ENCODE data around the gene SRSF12. TPM values are rescaled to one million over a fixed set of nuclear protein-coding genes. Genes with fewer than 3 reads are reported as not detected.
"Not testable (repeated sequence)": the region's sequence is repeated elsewhere in the genome, so short reads cannot be mapped to it uniquely, and the experiment has no call there.

The SRSF12 gene
- total and polyA plus RNA-seq, 5 experiments from 2014 or later: 0.05 to 0.20 TPM; not detected in 3

DNA sequence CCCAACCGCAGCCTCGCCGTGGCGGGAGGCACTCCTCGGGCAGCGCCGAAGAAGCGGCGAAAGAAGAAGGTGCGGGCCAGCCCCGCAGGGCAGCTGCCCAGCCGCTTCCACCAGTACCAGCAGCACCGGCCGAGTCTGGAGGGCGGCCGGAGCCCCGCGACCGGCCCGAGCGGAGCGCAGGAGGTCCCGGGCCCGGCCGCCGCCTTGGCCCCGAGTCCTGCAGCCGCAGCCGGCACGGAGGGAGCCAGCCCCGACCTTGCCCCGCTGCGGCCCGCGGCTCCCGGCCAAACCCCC lies 36.8 kb downstream of the SRSF12 start:
- H3K4me1 Mint-ChIP-seq: peaks cover 19 to 45% (median 41%) of the 10 kb centered on the region in 4 donors
- H3K4me3 Mint-ChIP-seq: peak overlapping the region; percentile 88 to 99 (median 98)
- H3K27ac Mint-ChIP-seq: peak overlapping the region; percentile 94 to 100 (median 98)
- H3K36me3 Mint-ChIP-seq: peaks cover 17 to 43% (median 36%) of the 10 kb centered on the region in 3 donors
- ATAC-seq (peak in 1 of 2 donors; percentile 2), DNase-seq (peak in 2 of 10 donors; percentile 30 to 56)
- no peaks in the 10 kb centered on the region for H3K27me3 Mint-ChIP-seq
- no peaks in the 10 kb centered on the region for H3K9me3 Mint-ChIP-seq
- POLR2A ChIA-PET: interaction anchor here (0.6 to 6.0 kb wide), 22 partner anchors 9 to 1673 kb away, joined by 3 to 105 read pairs (median 6); partner anchors contain the start of genes AKIRIN2, CFAP206, LYRM2 and PM20D2

DNA sequence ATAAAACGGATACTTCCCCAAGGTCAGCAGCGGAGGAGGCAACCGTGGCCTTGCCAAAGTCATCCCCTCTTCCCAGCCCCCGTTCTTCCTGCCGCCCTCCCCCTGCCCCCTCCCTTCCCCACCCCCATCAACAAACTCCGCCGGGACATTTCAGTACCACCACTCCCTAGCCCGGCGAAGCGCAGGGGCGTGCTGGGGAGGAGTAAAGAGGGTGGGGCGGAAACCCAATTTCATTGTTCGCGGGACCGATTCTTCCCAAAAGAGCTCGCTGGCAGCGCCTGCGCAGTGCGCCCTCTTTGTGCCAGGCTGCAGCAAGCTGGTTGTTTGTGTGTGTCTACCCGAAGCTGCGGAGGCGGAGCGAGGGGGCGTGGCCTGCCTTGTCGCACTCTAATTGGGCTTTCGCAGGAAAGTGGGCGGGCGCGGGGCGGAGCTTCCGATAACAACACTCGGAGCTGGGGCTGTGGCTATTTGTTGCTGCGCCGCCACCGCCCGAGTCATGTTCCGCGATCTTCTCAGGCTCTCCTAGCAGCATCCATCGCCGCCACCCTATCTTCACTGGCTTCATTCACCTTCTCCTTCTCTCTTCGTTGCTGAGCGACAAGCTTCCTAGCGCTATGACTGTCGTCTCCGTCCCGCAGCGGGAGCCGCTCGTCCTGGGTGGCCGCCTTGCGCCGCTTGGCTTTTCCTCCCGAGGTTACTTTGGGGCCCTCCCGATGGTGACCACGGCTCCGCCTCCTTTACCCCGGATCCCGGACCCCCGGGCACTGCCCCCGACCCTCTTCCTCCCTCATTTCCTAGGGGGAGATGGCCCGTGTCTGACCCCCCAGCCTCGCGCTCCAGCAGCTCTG lies 37.4 kb downstream of the SRSF12 start, which contains the start of gene PNRC1:
PNRC1 (plus strand) TSS at position 471 of the 848 bp plus-strand sequence; CDS start at position 615, 144 bp downstream.
- Mint-ChIP-seq H3K36me3 (peaks cover 17 to 37% (median 32%) of the 10 kb centered on the region in 3 donors), H3K9me3 (no peaks in the 10 kb centered on the region), H3K27me3 (no peaks in the 10 kb centered on the region), H3K27ac (peak within 1 kb of the TSS; percentile 94 to 100 (median 99)), H3K4me3 (peak within 1 kb of the TSS; percentile 89 to 99 (median 98)), H3K4me1 (peaks cover 17 to 41% (median 38%) of the 10 kb centered on the region in 4 donors)
- ATAC-seq: peak; percentile 67 to 68
- POLR2A ChIA-PET: interaction anchor here (0.5 to 6.0 kb wide), 31 partner anchors 9 to 1672 kb away, joined by 3 to 105 read pairs (median 4); partner anchors contain the start of genes AKIRIN2, CFAP206, LYRM2 and MAP3K7
- peak; percentile 97 to 100 (median 100) for DNase-seq

DNA sequence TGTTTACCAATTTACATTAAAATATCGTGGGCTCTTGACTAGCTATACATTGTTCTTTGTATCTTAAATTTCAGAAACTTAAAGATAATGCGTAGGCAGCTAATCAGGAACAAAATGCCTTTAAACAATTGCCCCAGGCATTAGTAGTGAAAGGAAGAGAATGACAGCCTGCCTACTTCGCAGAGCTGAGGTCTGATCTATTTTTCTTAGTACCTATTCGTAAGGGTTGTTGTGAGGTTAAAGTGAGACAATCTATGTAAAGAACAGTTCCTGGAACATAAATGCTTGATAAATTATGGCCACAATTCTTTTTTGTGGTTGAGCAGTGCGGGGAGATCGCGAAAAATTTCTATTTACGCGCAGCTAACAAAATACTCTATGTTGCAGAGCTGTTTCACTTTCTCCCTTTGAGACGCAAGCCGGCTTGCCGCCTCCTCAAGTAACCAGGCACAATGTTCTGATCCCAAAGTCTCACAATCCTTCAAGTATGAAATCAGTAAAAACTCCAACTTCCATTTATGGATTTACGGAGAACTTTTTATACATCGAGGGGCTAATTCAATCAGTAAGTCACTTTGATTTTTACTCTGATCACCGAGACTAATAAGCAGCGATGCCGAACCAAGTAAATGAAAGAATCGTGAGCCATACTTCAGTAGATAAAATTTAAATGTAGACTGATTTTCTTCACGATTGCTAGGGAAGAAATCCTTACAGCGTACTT lies 38.2 kb downstream of the SRSF12 start:
- DNase-seq (peak; percentile 34 to 87 (median 62)), ATAC-seq (peak; percentile 15 to 39)
- POLR2A ChIA-PET: interaction anchor here (0.5 to 6.0 kb wide), 30 partner anchors 8 to 1925 kb away, joined by 3 to 105 read pairs (median 4); partner anchors contain the start of genes AKIRIN2, CFAP206, LYRM2 and MAP3K7
- Mint-ChIP-seq H3K9me3 (no peaks in the 10 kb centered on the region), H3K36me3 (peaks cover 13 to 29% (median 23%) of the 10 kb centered on the region in 3 donors), H3K4me1 (peaks cover 13 to 32% (median 29%) of the 10 kb centered on the region in 4 donors), H3K4me3 (peak overlapping the region; percentile 88 to 99 (median 98)), H3K27ac (peak overlapping the region; percentile 93 to 100 (median 98)), H3K27me3 (no peaks in the 10 kb centered on the region)

DNA sequence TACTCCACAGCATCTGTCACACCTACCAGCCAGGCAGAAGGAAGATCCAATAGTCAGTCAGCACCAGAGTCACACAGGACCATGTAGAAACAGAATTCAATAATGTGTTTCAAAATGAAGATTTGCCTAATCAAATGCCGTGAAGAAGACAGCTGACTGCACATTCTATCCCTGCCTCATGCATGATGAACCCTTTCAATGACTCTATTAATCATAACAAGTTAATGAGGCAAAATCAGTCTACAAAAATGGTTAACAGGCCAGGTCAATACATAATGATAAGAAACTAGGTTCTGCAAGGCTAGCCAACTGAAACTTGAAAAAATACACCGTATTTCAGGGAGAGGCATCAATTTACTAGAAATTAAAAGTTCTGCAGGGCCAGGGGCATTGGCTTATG lies 44.0 kb downstream of the SRSF12 start:
- peaks cover 0 to 6% (median 3%) of the 10 kb centered on the region in 5 donors for H3K27me3 Mint-ChIP-seq
- H3K9me3 Mint-ChIP-seq: no peaks in the 10 kb centered on the region
- ATAC-seq: no peak
- peaks cover 0 to 23% (median 5%) of the 10 kb centered on the region in 4 donors for H3K4me1 Mint-ChIP-seq
- POLR2A ChIA-PET: interaction anchor here (0.9 to 1.7 kb wide), 2 partner anchors 9 to 12 kb away, joined by 5 to 7 read pairs; no protein-coding TSS in a partner anchor
- no peak for DNase-seq
- H3K4me3 Mint-ChIP-seq: no peak overlapping the region
- no peaks in the 10 kb centered on the region for H3K36me3 Mint-ChIP-seq
- peak overlapping the region in 1 of 10 donors; percentile 30 for H3K27ac Mint-ChIP-seq

DNA sequence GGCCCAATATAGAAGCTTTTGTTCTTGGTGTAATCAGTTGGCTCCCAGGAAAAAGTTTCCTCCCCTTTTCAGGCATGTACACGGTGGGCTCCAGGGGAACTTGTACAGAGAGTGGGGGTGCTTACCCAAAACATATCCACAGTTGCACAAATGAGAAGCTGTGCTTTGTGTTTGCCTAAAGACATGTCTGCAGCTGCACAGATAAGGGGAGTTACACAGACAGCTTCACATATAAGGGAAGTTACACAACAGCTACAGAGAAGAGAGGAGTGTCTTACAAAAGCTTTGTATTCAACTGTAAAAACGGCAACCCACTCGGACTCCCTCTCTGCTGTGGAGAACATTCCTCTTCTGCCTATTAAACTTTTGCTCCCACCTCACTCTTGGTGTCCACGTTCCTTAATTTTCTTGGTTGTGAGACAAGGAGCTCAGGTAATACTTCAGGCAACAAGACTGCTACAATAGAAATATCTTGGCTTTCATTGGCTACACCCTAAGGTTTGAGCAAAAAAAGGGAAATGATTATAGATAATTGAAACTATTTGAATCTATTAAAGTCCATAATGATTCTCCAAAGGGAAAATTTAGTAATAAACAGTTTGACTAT lies 44.8 kb downstream of the SRSF12 start:
- Mint-ChIP-seq H3K4me3 (peak overlapping the region in 3 of 10 donors; percentile 48 to 55 (median 49)), H3K27me3 (peaks cover 0 to 6% (median 3%) of the 10 kb centered on the region in 5 donors), H3K4me1 (peaks cover 0 to 18% (median 3%) of the 10 kb centered on the region in 4 donors), H3K36me3 (no peaks in the 10 kb centered on the region), H3K9me3 (no peaks in the 10 kb centered on the region), H3K27ac (peak overlapping the region in 4 of 10 donors; percentile 36 to 87 (median 79))
- DNase-seq (peak in 1 of 10 donors; percentile 8), ATAC-seq (no peak)
- POLR2A ChIA-PET: interaction anchor here (1.7 to 2.0 kb wide), 2 partner anchors 8 to 10 kb away, joined by 5 to 9 read pairs; partner anchors contain the start of gene PNRC1

DNA sequence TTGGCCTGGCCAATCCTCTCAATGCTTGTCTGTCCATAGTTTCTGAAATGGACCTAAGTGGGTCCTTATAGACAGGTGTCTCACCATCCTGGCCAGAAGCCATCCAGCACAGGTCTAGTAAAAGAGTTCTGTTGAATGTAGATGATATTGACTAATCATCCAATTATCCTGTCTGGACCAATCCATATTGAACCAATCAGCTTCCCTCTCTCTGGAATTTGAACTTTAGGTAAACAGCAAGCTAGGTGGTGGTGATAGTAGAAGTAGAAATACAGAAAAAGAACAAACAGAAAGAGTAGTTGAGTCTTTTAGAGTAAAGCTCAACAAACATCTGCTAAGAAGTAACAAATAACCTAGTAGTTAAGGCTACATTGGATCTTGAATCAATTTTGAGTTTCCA lies 46.8 kb downstream of the SRSF12 start:
- ATAC-seq: no peak
- H3K36me3 Mint-ChIP-seq: no peaks in the 10 kb centered on the region
- H3K4me1 Mint-ChIP-seq: peaks cover 0 to 16% (median 2%) of the 10 kb centered on the region in 4 donors
- POLR2A ChIA-PET: interaction anchor here (1.1 to 2.0 kb wide), 2 partner anchors 8 to 10 kb away, joined by 3 to 9 read pairs; partner anchors contain the start of gene PNRC1
- no peaks in the 10 kb centered on the region for H3K9me3 Mint-ChIP-seq
- no peak overlapping the region for H3K27ac Mint-ChIP-seq
- peaks cover 0 to 7% (median 3%) of the 10 kb centered on the region in 5 donors for H3K27me3 Mint-ChIP-seq
- H3K4me3 Mint-ChIP-seq: no peak overlapping the region
- DNase-seq: no peak

DNA sequence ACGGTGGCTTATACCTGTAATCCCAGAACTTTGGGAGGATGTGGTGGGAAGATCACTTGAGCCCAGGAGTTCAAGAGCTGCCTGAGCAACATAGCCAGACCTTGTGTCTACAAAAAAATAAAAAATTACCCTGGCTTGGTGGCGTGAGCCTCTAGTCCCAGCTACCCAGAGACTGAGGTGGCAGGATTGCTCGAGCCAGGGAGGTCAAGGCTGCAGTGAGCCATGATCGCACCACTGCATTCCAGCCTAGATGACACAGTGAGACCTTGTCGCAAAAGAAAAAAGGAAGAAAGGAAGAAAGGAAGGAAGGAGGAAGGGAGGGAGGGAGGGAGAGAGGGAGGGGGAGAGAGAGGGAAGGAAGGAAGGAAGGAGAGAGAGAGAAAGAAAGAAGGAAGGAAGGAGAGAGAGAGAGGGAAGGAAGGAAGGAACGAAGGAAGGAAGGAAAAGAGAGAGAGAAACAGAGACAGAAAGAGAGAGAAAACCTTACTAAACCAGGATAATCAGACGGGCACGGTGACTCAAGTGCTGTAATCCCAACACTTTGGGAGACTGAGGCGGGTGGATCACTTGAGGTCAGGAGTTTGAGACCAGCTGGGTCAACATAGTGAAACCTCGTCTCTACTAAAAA lies 48.2 kb downstream of the SRSF12 start:
- POLR2A ChIA-PET: no interaction called here
- Mint-ChIP-seq H3K9me3 (no peaks in the 10 kb centered on the region), H3K27ac (peak overlapping the region in 1 of 10 donors; percentile 46), H3K36me3 (no peaks in the 10 kb centered on the region), H3K4me3 (no peak overlapping the region), H3K4me1 (peaks cover 0 to 16% (median 2%) of the 10 kb centered on the region in 4 donors), H3K27me3 (peaks cover 0 to 7% (median 3%) of the 10 kb centered on the region in 5 donors)
- ATAC-seq (no peak), DNase-seq (no peak)

DNA sequence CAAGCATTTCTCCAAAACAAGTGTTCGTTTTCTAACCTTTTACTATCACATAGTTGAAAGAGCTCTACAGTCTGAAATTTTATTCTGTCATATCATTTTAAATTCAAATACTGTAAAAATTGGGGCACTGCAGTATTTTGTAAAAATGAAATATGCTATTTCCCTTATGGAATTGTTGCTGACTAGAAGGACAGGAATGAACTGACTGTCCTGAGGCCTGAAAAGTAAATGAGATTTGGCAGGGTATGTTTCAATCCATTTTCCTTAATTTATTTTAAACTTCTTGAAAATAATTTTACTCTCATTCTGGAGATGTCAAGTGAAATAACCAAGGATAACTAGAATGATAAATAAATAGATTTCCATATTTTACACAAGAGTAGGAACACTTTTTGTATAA lies 49.2 kb downstream of the SRSF12 start:
- Mint-ChIP-seq H3K4me1 (peaks cover 0 to 13% (median 2%) of the 10 kb centered on the region in 4 donors), H3K4me3 (no peak overlapping the region), H3K27ac (no peak overlapping the region), H3K36me3 (no peaks in the 10 kb centered on the region), H3K27me3 (peaks cover 0 to 7% (median 3%) of the 10 kb centered on the region in 5 donors), H3K9me3 (no peaks in the 10 kb centered on the region)
- DNase-seq (no peak), ATAC-seq (no peak)
- POLR2A ChIA-PET: no interaction called here

DNA sequence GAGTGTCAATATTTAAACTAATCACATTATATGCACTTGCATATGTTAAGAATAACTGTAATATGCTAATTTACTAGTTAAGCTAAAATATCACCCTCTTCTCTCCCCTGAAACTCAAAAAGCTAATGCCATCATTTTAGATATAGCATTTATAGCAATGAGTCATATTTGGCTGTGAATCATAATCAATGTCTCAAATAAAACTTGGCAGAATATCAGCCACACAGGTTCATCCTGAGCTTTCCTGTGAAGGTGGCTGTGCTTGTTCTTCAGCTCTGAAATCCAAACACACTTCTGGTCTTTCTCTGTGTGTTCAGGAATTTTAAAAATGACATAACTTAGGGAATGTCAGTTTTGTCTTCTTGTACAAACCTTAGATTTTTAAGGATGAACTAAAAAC lies 50.1 kb downstream of the SRSF12 start:
- Mint-ChIP-seq H3K36me3 (no peaks in the 10 kb centered on the region), H3K9me3 (no peaks in the 10 kb centered on the region), H3K27me3 (peaks cover 0 to 7% (median 3%) of the 10 kb centered on the region in 5 donors), H3K27ac (no peak overlapping the region), H3K4me1 (peaks cover 0 to 5% (median 0%) of the 10 kb centered on the region in 4 donors), H3K4me3 (no peak overlapping the region)
- ATAC-seq: no peak
- POLR2A ChIA-PET: interaction anchor here (1.3 kb wide), 1 partner anchor 11 kb away, joined by 3 read pairs; no protein-coding TSS in a partner anchor
- no peak for DNase-seq

DNA sequence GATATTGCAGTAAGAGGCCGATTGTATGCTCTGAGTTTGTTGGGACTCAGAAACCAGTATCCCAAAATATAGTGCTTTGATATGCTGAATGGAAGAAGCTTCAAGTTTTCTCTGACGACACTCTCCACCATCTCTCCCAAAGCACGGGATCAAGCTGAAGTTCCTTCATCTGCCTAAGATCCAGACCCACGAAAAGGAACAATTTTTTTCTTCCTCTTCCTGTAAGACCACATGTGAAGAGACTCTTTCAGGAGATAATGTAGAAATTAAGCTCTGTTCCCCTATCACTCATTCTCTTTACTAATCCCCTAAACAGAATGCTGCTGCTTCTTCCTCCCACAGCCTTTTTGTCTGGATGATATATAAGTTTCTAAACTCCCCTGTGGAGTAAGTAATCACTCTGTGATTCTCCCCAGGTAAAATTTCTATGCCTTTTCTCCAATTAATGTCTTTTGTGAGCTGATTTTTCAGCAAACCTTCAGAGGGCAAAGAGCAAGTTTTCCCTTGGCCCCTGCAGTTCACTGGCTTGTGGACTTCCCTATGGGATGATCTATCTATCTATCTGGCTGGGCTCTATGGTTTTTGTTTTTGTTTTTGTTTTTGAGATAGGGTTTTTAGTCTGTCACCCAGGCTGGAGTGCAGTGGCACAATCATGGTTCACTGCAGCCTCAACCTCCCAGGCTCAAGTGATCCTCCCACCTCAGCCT lies 50.8 kb downstream of the SRSF12 start:
- Mint-ChIP-seq H3K9me3 (no peaks in the 10 kb centered on the region), H3K36me3 (no peaks in the 10 kb centered on the region), H3K27ac (no peak overlapping the region), H3K27me3 (peaks cover 0 to 7% (median 3%) of the 10 kb centered on the region in 5 donors), H3K4me1 (no peaks in the 10 kb centered on the region), H3K4me3 (no peak overlapping the region)
- DNase-seq (no peak), ATAC-seq (no peak)
- POLR2A ChIA-PET: interaction anchor here (1.3 kb wide), 1 partner anchor 12 kb away, joined by 3 read pairs; no protein-coding TSS in a partner anchor

DNA sequence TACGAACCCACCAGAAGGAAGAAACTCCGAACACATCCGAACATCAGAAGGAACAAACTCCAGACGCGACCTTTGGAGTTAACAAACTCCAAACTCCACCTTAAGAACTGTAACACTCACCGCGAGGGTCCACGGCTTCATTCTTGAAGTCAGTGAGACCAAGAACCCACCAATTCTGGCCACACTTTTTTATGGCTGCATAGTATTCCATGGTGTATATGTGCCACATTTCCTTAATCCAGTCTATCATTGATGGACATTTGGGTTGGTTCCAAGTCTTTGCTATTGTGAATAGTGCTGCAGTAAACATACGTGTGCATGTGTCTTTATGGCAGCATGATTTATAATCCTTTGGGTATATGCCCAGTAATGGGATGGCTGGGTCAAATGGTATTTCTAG lies 51.8 kb downstream of the SRSF12 start:
- H3K4me3 Mint-ChIP-seq, ATAC-seq, H3K4me1 Mint-ChIP-seq, DNase-seq, H3K27me3 Mint-ChIP-seq, H3K36me3 Mint-ChIP-seq, POLR2A ChIA-PET, H3K27ac Mint-ChIP-seq, H3K9me3 Mint-ChIP-seq: not testable (repeated sequence)
